Hepatocyte (in vitro differentiated cells): ENCODE data around the gene SLC22A12.

ENCODE experiments used
- CTCF ChIP-seq: fragments of 200-600 bp; sonication (generic); IDR thresholded peaks from 2 replicates; pipeline ENCODE4 v1.5.1; 2016; ENCODE audit warnings: antibody characterized with exemption, mild to moderate bottlenecking; ENCODE audit not compliant: poor library complexity
- EZH2 ChIP-seq: fragments of 200-600 bp; sonication (generic); IDR thresholded peaks from 2 replicates; pipeline ENCODE4 v1.6.1; 2016; ENCODE audit warnings: antibody characterized with exemption, mild to moderate bottlenecking, borderline replicate concordance

GRCh38 chr11:64610596-64610995, 19.6 kb downstream of the SLC22A12 start:
- no peak for TF ChIP-seq EZH2
- TF ChIP-seq CTCF, result no peak
